ENCODE data around the gene FAM174B.

The FAM174B gene

DNA sequence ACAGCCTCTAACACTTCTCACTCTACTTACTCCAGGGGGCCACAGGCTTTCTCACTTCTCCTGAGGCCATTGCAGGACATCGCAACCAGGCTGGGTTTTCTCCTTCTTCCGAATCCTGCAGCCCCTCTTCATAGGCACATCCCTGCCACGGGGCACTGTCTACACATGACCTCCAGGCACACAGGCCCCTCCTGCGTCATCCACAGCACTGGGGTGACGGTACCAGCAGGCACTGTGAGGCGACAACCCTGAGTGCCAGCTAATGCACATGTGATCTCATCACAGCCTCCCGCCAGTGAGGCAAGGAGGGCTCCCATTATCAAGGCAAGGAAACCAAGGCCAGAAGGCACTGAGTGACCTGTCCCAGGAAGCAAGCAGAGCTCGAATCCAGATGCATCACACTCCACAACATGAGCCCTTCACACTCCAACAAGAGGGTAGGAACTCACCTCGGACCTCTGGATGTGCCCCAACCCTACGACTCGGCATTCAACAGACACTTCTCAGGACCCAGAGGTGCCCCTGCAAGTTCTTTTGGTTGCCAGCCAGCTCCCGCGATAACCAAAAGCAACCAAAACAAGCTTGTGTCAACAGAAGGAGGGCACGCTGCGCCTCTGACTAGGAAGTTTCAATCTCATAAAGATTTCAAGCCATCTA is 16.7 kb downstream of the FAM174B start:
- no peak for DNase-seq (ENCODE audit: low spot score)

DNA sequence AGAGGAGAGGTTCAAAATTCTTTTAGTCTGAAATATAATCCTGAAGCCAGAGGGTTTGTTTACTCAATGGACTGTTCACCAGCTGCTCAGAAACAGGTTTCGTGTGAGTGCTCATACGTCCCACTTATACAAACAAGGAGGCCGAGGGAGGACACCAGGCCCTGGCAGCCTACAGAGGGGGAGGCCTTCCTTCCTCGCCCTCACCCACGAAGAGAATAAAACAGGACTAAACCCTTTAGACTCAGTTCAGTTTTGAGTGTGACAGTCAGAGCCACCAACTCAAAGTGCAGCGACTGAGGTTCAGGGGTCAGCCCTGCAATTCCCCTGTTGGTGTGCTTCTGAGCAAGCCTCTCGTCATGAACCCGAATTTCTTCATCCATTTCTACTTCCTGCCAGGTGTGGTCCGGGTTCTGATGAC is 17.3 kb downstream of the FAM174B start:
- no peak for DNase-seq (ENCODE audit: low spot score)

DNA sequence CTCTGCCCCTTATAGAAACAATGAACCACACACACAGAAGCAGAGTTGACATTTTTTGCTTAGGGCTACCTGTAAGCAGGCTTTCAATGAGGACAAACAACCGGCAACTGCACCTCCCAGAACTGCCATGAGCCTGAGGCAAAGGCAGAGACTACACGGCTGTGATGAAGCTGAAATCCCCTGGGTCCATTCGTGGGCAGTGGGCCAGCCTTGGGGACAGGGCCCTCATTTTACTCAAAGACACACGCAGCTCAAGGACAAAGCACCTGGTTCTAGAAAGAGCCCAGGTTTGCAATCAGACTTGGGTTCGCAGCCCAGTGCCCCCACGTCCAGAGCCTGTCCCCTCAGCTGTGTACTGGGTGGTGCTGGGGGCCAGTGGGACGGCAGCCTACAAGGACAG is 17.9 kb downstream of the FAM174B start:
- no peak for DNase-seq (ENCODE audit: low spot score)

DNA sequence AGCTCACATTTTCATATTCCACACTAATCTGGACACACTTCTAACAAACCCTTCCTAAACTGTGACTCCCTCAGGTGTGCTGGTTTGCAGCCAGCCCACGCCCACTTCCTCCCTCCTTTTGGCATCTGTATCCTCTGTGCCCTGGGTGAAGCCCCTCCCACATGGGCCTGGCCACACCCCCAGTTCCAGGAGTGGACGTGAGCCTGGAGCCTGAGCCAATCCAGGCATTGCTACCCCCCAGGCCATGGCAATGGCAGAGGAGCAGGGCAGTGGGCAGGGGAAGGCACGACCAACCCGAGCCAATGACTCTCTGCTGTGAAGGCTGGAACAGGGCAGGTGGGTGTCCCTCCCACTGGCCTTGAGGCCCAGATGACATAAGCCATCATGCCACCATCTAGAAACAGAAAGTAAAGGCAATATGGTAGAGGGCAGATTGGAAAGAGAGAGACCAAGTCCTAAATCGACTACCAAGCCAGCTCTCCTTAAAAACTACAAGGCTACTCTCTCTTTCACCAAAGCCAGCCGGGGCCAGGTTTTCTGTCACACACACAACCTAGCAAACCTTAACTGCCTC is 18.6 kb downstream of the FAM174B start:
- no peak for DNase-seq (ENCODE audit: low spot score)

DNA sequence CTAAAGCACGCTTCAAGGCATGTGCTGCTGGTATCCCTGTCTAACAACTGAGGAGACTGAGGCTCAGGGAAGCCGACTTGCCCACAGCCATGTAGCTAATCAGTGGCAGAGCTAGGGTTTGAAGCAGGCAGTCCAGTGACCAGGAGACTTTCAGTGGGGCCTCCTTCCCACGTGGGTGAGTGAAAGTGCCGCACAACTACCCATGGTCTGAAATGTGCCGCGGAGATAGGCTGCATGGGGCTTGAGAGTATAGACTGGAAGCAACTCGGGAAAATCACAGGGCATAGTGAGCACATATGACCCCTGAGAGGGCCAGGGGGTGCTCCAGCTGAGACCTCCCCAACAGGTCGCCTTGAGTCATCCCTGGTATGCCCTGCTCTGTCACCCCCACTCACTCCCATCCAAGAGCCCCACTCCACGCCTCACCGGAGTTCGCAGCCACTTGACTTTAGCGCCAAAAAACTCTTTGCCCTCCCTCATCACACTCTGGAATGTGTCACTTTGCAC is 19.1 kb downstream of the FAM174B start:
- DNase-seq (ENCODE audit: low spot score), result no peak

DNA sequence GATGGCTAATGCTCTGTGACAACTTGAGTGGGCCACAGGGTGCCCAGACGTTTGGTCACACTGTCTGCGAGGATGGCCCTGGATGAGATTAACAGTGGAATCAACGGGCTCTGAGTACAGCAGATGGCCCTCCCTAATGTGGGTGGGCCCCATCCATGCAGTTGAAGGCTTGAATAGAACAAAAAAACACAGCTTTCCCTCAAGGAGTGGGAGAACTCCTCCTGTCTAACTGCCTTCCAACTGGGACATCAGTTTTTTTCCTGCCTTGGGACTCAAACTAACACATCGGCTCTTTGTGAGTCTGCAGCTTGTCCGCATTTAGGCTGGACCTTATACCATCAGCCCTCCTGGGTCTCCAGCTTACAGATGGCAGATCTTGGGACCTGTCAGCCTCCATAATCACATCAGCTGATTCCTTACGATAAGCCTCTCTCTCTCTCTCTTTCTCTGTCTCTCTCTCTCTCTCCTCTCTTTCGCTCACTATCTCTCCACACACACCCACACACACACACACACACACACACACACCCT is 20.8 kb downstream of the FAM174B start:
- DNase-seq (ENCODE audit: low spot score), result no peak

DNA sequence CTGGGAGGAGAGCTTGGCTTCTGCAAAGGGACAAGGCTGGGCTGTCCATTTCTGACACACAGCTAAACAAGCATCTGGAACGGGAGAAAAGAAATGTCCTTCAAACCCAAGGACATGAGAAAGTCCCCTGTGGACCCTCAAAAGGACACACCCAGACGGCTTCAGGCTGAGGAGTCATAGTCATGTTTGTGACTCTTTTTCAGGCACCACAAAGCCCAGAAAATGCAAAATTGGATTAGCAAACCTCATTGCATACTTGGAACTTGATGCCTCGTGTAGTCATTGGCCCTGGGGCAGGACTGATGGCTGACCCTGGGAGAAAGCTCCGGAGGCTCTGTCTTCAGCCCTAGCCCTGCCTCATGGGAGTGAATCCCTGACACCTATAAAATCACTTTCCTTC is 21.5 kb downstream of the FAM174B start:
- no peak for DNase-seq (ENCODE audit: low spot score)

DNA sequence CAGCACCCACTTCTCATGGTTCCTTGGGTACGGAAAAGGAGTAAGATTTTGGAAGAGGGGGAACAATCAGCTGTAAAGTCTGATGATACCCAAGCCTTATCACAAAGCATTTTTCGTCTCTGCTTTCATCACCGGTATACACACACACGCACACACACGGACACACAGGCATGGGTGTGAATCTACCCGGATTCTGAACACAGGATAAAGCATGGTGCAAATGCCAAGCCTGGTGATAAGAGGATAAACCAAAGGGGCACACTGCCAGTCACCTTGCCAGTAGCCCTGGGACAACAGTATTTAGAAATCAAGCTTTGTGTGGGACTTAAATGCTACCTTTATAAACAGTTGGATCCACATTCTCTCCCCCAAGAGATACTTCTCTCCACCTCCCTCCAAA is 22.2 kb downstream of the FAM174B start:
- no peak for DNase-seq (ENCODE audit: low spot score)

DNA sequence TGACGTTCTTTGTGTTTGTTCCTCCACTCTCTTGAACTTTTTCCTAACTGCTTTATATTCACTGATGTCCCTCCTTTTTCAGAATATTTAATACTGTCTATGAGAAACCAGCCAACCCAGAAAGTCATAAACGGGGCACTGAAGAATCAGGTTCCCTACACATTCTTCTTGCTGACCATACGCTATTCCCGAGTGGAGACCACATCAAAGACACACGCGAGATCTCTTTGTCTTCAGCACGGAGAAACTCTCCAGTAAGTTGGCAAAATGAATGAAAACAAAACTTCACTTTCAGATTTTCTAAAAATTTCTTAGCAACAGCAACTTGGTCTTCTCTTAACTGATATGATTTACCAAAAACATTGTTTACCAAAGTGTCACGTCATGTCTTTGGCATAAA is 22.6 kb downstream of the FAM174B start:
- DNase-seq (ENCODE audit: low spot score), result no peak

DNA sequence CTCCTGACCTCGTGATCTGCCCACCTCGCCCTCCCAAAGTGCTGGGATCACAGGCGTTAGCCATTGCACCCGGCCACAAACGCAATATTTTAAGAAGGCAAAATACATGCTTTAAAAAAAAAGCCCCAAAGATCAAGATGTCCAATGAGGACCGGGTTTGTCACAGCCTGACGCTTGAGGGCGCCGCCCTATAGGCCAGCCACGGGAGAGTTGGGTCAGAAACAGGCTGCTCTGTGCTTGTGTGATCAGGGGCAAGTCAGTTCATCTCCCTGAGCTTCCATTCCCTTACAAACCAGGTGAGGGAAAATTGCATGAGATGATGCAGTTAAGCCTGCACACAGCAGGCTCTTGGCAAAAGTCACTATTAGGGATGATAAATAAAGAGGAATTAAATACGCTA is 23.9 kb downstream of the FAM174B start:
- no peak for DNase-seq (ENCODE audit: low spot score)

DNA sequence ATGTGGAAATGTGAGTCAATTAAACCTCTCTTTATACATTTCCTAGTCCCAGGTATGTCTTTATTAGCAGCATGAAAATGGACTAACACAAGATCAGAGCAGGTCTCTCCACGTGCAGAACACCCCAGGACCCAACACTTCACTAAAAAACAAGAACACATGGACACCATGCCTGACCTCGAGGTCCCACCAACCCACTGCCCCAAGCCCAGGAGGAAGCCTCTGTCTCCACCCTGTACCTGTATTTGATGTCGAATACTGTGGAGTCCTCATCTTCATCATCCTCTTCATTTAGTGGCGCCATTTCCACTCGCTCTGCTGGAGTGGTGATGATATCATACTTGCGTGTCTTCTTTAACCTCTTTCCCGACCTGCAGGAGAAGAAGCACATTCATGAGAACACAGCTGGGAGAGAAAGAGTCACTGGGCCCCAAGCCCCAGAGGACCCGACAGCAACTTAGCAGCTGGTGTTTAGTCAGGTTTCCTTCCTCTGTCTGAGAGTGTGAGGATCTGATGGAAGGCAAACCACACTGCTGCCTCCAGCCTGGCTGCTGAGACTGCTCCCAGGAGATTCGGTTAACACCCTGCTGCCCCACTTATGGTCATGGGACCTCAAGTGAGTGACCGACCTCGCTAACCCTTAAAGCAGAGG is 25.5 kb downstream of the FAM174B start:
- DNase-seq (ENCODE audit: low spot score), result no peak

DNA sequence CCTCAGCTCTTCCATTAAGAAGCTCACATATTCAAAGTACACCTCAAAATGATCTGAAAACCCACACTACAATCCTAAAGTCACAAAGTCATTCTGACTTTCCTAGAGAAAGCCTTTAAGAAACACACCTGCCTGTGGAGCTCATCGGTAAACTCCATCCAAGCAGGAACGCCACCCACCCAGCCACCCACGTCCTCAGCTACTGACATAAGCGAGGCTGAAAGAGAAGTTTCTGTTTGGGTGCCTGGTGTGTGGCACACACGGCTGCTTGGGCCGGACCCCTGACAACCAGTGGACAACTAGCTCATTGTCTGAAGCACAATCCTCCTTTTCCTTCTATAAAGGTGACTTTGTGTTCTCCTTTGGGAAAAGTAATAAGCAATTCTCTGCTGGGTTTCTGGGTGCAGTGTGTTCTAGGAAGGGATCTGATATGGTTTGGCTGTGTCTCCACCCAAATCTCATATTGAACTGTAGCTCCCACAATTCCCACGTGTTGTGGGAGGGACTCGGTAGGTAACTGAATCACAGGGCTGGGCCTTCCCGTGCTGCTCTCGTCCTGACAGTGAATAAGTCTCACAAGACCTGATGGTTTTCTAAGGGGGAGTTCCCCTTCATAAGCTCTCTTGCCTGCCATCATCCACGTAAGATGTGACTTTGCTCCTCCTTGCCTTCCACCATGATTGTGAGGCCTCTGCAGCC is 26.1 kb downstream of the FAM174B start:
- no peak for DNase-seq (ENCODE audit: low spot score)

DNA sequence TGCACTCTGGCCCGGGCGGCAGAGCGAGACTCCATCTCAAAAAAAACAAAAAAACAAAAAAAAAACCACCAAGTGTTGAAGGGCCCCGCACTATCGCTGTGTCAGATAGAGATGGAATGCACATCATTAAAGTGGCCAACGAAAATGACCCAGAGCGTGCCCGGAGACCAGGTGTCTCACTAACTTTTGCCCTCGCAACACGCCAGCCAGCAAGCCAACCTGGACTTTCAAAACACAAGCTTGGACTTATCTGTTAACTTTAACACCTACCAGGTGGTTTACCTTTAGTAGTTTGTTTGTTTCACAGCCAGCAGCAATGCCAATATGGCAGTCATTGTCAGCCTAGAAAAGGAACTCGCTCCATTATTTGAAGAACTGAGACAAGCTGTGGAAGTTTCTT is 28.6 kb downstream of the FAM174B start:
- no peak for DNase-seq (ENCODE audit: low spot score)

DNA sequence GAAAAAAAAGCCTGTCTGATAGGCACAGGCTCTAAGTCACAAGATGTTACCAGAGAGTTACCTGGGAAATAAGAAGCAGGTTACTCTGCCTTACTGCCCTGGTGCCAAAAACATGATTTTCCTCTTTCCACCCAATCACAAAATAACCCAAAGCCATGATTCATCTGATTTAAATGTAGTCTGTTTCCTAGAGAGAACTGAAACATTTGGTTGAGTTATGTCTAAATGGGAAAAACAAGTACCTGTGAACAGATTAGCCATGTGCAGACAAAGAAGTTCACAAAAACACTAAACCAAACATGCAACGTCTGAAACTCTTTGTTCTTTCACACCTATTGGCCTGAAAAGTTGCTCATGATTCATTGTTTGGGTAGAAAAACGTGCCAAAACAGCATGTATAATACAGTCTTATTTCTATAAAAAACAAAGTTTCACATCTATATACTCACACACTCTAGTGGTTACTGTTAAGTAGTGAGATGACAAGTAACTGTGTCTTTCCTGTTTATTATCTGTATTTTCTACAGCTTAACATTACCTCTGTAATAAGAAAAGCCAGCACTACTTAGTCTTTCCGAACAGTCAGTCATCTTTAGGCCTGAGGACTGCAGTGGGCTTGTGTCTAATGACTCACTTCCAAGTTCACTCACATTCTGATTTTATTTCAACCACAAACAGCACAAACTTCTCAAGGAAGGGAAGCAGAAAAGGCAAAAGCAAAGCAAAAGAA is 30.2 kb downstream of the FAM174B start:
- DNase-seq (ENCODE audit: low spot score), result no peak

DNA sequence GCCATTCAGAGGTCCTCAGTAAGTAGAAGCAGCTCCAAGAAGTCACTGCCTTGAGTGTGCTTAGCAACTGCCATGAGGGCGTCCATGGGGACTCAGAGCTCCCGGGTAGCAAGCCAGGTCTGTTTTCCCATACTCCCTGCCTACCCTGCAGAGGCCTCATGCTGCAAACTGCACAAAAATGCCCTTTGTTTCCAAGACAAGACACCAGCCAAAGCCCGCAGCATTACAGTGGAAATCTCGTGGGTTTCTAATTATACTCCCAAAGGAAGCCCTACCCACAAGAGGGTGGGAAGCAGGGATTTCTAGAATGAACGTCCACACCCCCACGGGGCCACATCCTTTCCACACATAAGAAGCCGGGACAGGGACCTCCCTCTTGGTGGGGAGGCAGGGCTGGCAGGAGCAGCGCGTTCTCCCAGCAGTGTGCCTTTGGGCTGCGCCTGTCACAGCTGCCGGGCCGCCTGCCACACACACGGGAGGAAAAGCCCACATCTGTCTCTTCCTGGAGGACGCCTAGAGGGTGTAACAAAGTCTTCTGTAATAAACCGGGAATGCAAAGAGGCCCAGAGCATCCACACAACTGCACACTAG is 31.1 kb downstream of the FAM174B start:
- no peak for DNase-seq (ENCODE audit: low spot score)

DNA sequence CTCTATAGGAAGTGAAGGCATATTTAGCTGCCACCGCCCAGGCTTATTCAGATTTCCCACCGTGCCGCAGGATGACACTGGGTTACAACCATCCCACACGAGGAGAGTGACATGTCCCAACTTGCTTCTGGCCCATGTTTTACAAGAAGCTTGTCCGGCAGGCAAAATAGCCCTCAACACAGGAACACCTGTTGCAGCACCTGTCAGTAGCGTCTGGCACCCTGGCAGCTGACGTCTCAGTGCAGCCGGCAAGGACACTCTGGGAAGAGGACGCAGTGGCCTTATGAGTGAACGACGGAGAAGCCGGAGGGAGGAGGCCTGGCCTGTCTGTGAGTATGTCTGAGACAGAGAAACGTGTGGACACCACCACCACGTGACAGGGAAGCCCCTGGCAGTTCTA is 32.1 kb downstream of the FAM174B start:
- DNase-seq (ENCODE audit: low spot score), result no peak

DNA sequence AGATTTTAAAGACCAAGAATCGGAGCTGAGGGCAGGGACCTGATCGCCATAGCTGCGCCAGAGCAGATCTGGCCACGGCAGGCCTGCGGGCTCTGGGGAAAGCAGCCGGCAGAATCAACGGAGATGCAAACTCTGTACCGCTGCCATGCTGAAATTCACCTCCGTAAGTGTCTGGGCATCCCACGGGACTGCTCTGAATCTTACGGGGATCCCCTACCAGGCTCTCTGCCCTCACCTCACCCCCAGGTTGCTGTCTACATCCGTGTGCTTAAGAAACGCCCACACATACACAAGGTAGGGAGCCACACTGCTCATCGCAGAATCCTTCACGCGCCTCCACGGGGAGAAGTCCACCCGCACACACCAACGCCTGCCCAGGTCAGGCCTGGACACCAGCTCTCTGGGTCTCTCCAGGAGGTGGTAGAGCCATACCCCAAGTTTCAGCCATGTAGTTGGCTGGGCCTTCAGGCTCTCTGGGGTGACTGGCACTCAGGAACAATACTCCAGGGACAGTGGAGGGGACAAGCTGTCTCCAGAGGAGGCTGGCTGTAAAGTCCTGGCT is 33.5 kb downstream of the FAM174B start:
- DNase-seq (ENCODE audit: low spot score), result no peak

DNA sequence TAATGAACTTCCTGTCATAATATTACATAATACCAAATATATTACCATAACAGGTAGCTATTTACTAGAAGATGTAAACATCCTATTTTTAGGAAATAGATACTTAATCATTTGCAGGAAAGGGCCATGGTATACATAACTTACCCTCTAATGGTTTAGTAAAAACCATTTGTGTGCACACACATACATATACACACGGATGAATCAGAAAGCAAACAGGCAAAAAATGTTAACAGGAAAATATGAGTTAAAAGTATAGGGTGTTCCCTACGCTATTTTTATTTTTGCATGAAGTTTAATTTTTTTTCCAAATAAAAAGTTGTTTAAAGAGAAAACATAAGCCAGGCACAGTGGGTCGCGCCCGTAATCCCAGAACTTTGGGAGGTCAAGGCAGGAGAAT is 34.6 kb downstream of the FAM174B start:
- DNase-seq (ENCODE audit: low spot score), result no peak

DNA sequence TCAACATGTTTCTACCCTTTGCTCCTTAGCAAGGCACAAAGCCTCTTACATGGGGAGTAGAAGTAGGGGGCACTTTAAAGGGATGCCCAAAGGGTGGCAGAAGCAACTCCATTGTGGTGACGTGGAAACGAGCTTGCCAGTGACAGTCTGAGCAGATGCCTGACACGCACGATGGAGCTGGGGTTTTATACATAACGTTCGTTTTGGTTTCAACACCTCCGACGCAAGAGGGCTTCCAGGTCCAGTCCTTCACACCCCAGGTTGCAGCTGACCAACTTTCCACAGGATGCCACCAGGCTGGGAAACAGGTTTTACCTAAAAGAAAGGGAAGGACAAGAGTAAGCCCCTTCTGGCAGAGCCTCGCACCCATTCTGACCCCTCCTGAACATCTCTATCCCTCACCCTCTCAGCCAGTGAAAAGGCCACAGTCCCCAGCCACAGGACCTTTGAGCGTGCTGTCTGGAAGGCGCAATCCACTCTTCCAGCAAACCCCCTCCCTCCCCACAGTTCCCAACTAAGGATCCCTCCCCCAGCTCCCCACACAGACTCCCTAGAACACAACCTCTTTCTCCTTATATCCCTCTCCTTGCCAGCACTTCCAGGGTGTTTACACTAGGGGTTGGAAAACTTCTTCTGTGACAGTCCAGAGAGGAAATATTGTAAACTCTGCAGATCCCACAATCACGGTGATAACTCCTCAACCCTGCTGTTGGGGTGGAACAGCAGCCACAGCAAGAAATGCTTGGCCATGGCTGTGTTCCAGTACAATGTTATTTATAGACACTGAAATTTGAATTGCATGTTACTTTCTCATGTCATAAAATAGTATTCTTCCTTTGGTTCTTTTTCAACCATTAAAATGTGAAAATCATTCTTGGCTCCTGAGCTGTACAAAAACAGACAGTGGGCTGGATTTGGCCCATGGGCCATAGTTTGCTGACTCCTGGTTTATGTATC is 36.2 kb downstream of the FAM174B start:
- DNase-seq (ENCODE audit: low spot score), result no peak
